IPS-20b (cell line): ENCODE measurements around the gene HFM1.
"Not testable (repeated sequence)": the region's sequence is repeated elsewhere in the genome, so short reads cannot be mapped to it uniquely, and the experiment has no call there.

ENCODE experiments used
- H3K27ac ChIP-seq: one replicate; pipeline ENCODE4 v1.5.1; 2013; ENCODE audit warnings: low read length
- H3K27me3 ChIP-seq: 2 replicates; pipeline ENCODE4 v1.6.1; 2013; ENCODE audit warnings: mild to moderate bottlenecking, low read length, inconsistent platforms; ENCODE audit not compliant: insufficient read depth
- H3K36me3 ChIP-seq: 2 replicates; pipeline ENCODE4 v1.6.1; 2013; ENCODE audit warnings: low read depth, mild to moderate bottlenecking, inconsistent platforms, low read length, moderate library complexity; ENCODE audit not compliant: insufficient read depth
- H3K4me1 ChIP-seq: 2 replicates; pipeline ENCODE4 v1.6.1; 2013; ENCODE audit warnings: mild to moderate bottlenecking, control low read depth, inconsistent platforms, low read length, moderate library complexity; ENCODE audit not compliant: insufficient read depth
- H3K4me3 ChIP-seq: 2 replicates; pipeline ENCODE4 v1.5.1; 2013; ENCODE audit warnings: mild to moderate bottlenecking, low read length, inconsistent platforms
- H3K9ac ChIP-seq: 2 replicates; pipeline ENCODE4 v1.6.1; 2013; ENCODE audit warnings: low read depth, mild to moderate bottlenecking, inconsistent platforms, low read length, moderate library complexity
- H3K9me3 ChIP-seq: 2 replicates; pipeline ENCODE4 v1.6.1; 2013; ENCODE audit warnings: mild to moderate bottlenecking, low read depth, low read length, inconsistent platforms; ENCODE audit not compliant: insufficient read depth

Gene HFM1

DNA sequence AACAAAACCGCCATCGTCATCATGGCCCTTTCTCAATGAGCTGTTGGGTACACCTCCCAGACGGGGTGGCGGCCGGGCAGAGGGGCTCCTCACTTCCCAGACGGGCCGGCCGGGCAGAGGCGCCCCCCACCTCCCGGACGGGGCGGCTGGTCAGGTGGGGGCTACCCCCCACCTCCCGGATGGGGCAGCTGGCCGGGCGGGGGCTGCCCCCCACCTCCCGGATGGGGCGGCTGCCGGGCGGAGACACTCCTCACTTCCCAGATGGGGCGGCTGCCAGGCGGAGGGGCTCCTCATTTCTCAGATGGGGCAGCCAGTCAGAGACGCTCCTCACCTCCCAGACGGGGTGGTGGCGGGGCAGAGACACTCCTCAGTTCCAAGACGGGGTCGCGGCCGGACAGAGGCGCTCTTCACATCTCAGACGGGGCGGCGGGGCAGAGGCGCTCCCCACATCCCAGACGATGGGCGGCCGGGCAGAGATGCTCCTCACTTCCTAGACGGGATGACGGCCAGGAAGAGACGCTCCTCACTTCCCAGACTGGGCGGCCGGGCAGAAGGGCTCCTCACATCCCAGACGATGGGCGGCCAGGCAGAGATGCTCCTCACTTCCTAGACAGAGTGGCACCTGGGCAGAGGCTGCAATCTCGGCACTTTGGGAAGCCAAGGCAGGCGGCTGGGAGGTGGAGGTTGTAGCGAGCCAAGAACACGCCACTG is 115.6 kb downstream of the HFM1 start:
- not testable (repeated sequence) for H3K27ac ChIP-seq, H3K4me3 ChIP-seq, H3K4me1 ChIP-seq, H3K27me3 ChIP-seq, H3K9me3 ChIP-seq, H3K36me3 ChIP-seq, H3K9ac ChIP-seq

DNA sequence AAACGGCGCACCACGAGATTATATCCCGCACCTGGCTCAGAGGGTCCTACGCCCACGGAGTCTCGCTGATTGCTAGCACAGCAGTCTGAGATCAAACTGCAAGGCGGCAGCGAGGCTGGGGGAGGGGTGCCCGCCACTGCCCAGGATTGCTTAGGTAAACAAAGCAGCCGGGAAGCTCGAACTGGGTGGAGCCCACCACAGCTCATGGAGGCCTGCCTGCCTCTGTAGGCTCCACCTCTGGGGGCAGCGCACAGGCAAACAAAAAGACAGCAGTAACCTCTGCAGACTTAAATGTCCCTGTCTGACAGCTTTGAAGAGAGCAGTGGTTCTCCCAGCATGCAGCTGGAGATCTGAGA is 117.7 kb downstream of the HFM1 start:
- not testable (repeated sequence) for H3K36me3 ChIP-seq, H3K4me3 ChIP-seq, H3K4me1 ChIP-seq, H3K9ac ChIP-seq, H3K9me3 ChIP-seq, H3K27me3 ChIP-seq, H3K27ac ChIP-seq

GRCh38 chr1:91286259-91286961 is 118.2 kb downstream of the HFM1 start:
- not testable (repeated sequence) for H3K27ac ChIP-seq, H3K9me3 ChIP-seq, H3K36me3 ChIP-seq, H3K4me3 ChIP-seq, H3K4me1 ChIP-seq, H3K27me3 ChIP-seq, H3K9ac ChIP-seq

- H3K27me3 ChIP-seq: no peaks in the 10 kb centered on the region
- no peak overlapping the region for H3K9ac ChIP-seq
- H3K4me3 ChIP-seq: no peak overlapping the region
- H3K4me1 ChIP-seq: no peaks in the 10 kb centered on the region
- no peaks in the 10 kb centered on the region for H3K36me3 ChIP-seq
- no peaks in the 10 kb centered on the region for H3K9me3 ChIP-seq
- no peak overlapping the region for H3K27ac ChIP-seq
Observed at GRCh38 chr1:91283421-91283726, 121.3 kb downstream of the HFM1 start.

- Histone ChIP-seq H3K27ac (no peak overlapping the region), H3K9ac (no peak overlapping the region), H3K4me1 (no peaks in the 10 kb centered on the region), H3K9me3 (no peaks in the 10 kb centered on the region), H3K27me3 (no peaks in the 10 kb centered on the region), H3K36me3 (no peaks in the 10 kb centered on the region), H3K4me3 (no peak overlapping the region)
Observed at GRCh38 chr1:91282695-91283420, 121.8 kb downstream of the HFM1 start.

DNA sequence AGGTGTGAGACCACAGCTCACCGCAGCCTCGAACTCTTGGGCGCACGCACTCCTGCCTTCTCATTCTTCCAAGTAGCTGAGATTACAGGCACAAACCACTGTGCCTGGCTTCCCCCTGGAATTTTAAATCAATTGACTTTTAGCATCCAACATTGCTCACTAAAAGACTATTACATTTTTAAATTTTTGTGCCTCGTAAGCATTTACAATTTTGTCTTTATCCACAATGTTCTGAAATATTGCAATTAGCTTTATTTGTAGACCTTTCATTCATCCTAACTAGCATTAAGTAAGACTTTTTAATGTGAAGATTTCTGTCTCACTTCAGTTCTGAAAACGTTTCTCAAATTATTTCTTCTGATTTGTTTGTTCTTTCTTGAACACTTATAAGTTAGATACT is 122.9 kb downstream of the HFM1 start:
- H3K9ac ChIP-seq: no peak overlapping the region
- no peak overlapping the region for H3K4me3 ChIP-seq
- no peaks in the 10 kb centered on the region for H3K27me3 ChIP-seq
- H3K27ac ChIP-seq: no peak overlapping the region
- no peaks in the 10 kb centered on the region for H3K9me3 ChIP-seq
- H3K4me1 ChIP-seq: no peaks in the 10 kb centered on the region
- H3K36me3 ChIP-seq: no peaks in the 10 kb centered on the region

- Histone ChIP-seq H3K9ac (no peak overlapping the region), H3K27ac (no peak overlapping the region), H3K9me3 (no peaks in the 10 kb centered on the region), H3K4me3 (no peak overlapping the region), H3K4me1 (no peaks in the 10 kb centered on the region), H3K27me3 (no peaks in the 10 kb centered on the region), H3K36me3 (no peaks in the 10 kb centered on the region)
Observed at GRCh38 chr1:91278754-91279153, 125.9 kb downstream of the HFM1 start.

DNA sequence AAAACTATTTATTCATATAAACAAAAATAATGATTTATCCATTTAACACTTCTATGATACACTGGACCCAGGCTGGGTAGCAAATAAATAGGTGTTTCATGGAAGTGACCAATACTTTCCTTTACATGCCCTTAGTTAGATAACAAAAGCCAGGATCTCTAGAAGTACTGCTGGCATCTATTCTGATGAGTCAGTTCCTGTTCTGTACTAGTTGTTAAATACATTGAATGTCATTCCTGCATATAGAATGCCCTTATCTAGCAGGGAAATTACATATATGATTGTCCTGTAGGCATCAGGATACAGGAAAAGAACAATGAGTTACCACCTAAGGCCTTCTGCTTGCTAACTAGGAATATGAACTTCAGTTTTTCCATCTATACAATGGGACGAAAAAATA is 130.8 kb downstream of the HFM1 start:
- Histone ChIP-seq H3K4me1 (no peaks in the 10 kb centered on the region), H3K4me3 (no peak overlapping the region), H3K36me3 (no peaks in the 10 kb centered on the region), H3K9me3 (no peaks in the 10 kb centered on the region), H3K9ac (no peak overlapping the region), H3K27ac (no peak overlapping the region), H3K27me3 (no peaks in the 10 kb centered on the region)

GRCh38 chr1:91261655-91262054 is 143.0 kb downstream of the HFM1 start:
- Histone ChIP-seq H3K36me3 (no peaks in the 10 kb centered on the region), H3K4me1 (no peaks in the 10 kb centered on the region), H3K4me3 (no peak overlapping the region), H3K9ac (no peak overlapping the region), H3K9me3 (no peaks in the 10 kb centered on the region), H3K27me3 (no peaks in the 10 kb centered on the region), H3K27ac (no peak overlapping the region)

GRCh38 chr1:91245435-91245834 is 159.2 kb downstream of the HFM1 start:
- Histone ChIP-seq H3K9ac (no peak overlapping the region), H3K4me3 (no peak overlapping the region), H3K27me3 (no peaks in the 10 kb centered on the region), H3K36me3 (no peaks in the 10 kb centered on the region), H3K9me3 (no peaks in the 10 kb centered on the region), H3K4me1 (peaks cover 14% of the 10 kb centered on the region; the same call in 1 of the 2 replicates), H3K27ac (no peak overlapping the region)

- no peak overlapping the region for H3K9ac ChIP-seq
- H3K9me3 ChIP-seq: no peaks in the 10 kb centered on the region
- no peak overlapping the region for H3K4me3 ChIP-seq
- no peaks in the 10 kb centered on the region for H3K36me3 ChIP-seq
- H3K27me3 ChIP-seq: no peaks in the 10 kb centered on the region
- peaks cover 14% of the 10 kb centered on the region; the same call in 1 of the 2 replicates for H3K4me1 ChIP-seq
- H3K27ac ChIP-seq: no peak overlapping the region
Observed at GRCh38 chr1:91244737-91245136, 159.9 kb downstream of the HFM1 start.

DNA sequence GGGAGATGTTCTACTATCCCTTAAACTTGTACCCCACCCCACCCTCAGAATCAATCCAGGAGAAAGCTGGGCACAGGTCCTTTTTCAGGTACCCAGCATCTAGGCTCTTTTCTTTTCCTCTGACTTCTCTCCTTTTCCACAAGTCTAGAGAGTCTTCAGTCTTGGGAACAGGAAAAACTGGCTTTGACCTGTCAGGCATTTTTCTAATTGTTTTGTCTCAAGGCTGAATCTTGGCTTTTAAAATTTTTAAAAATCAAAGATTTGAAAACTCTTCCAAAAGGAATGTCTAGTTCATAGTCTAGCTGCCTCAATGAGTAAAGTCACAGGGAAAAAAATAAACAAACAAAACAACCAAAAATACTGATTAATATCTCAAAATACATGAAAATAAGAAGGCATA is 161.5 kb downstream of the HFM1 start:
- H3K27ac ChIP-seq: no peak overlapping the region
- no peaks in the 10 kb centered on the region for H3K9me3 ChIP-seq

More for the DNA sequence above, 161.5 kb downstream of the HFM1 start:
- Histone ChIP-seq H3K36me3 (no peaks in the 10 kb centered on the region), H3K9ac (no peak overlapping the region), H3K27me3 (no peaks in the 10 kb centered on the region), H3K4me3 (no peak overlapping the region), H3K4me1 (peaks cover 14% of the 10 kb centered on the region; the same call in 1 of the 2 replicates)
